ENCODE results near the gene HACD2.

Gene HACD2

GRCh38 chr3:123469323-123469995, 115.4 kb downstream of the HACD2 start:
- DNase-seq (ENCODE audit: low read depth): no peak
- TF ChIP-seq CTCF (conservative IDR thresholded peaks at IDR 0.05; ENCODE audit: low read depth, low read length): no peak
- H3K4me3 ChIP-seq (ENCODE audit: low read depth, low read length): no peak overlapping the region

DNA sequence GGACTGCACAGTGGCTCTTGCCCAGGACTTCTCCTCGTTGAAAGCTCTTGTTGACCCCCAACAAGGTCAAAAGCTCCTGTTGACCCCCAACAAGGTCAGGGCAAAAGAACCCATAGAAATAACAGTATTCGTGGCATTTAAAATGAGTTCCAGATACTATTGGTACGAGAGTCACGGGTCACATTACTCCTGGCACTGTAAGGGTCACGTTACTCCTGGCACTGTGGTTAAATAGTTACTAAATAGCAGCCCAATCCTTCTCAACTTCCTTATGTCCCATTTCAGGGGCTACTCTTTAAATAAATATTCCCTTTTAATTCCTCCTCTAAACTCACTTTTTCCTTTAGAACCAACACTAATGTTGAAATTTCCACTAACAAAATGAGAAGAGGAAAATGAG, 117.8 kb downstream of the HACD2 start:
- DNase-seq (ENCODE audit: low read depth): no peak
- no peak for TF ChIP-seq CTCF (conservative IDR thresholded peaks at IDR 0.05; ENCODE audit: low read depth, low read length)

DNA sequence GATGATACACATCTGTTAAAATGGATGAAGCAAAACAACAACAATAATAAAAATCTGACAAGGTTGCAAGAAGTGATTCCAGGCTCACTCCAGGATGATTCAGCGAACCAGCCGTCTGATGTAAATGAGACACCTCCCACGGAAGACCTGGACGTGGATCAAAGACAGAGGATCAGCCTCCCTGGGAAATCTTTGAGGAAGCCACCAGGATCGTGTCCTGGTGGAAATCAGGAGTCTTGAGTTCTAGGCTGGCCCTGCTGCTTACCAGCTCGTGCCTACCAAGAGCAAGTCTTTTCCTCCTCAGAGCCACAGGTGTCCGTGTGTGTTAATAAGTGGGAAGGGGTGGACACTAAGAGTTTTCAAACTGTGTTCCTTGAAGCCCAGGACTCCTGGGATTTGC, 120.6 kb downstream of the HACD2 start:
- no peak for DNase-seq (ENCODE audit: low read depth)
- TF ChIP-seq CTCF (conservative IDR thresholded peaks at IDR 0.05; ENCODE audit: low read depth, low read length): no peak
- H3K4me3 ChIP-seq (ENCODE audit: low read depth, low read length): no peak overlapping the region

More for the DNA sequence above, 117.8 kb downstream of the HACD2 start:
- no peak overlapping the region for H3K4me3 ChIP-seq (ENCODE audit: low read depth, low read length)

GRCh38 chr3:123459862-123460261, 125.0 kb downstream of the HACD2 start:
- H3K4me3 ChIP-seq (ENCODE audit: low read depth, low read length): no peak overlapping the region
- no peak for DNase-seq (ENCODE audit: low read depth)
- no peak for TF ChIP-seq CTCF (conservative IDR thresholded peaks at IDR 0.05; ENCODE audit: low read depth, low read length)

GRCh38 chr3:123458255-123458654, 126.6 kb downstream of the HACD2 start:
- H3K4me3 ChIP-seq (ENCODE audit: low read depth, low read length): no peak overlapping the region
- TF ChIP-seq CTCF (conservative IDR thresholded peaks at IDR 0.05; ENCODE audit: low read depth, low read length): no peak
- no peak for DNase-seq (ENCODE audit: low read depth)

DNA sequence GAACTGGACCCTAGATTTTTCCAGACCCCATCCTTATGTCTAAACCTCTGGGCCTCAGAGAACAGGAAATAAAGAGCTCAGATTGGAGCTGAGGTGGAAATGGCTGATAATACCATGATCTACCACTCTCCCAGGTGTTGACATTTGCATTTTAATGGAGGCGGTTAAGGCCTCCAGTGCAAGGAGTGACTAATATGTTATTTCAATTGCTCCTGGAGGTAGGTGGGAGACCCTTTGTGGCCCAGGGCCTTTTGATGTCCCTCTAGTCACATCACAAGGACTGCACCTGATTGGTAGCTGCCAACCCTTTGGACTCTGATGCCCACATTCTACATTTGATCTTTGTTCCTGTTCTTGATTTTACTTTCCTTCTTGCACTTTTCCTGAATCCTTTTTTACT, 127.0 kb downstream of the HACD2 start:
- TF ChIP-seq CTCF (conservative IDR thresholded peaks at IDR 0.05; ENCODE audit: low read depth, low read length): no peak
- no peak overlapping the region for H3K4me3 ChIP-seq (ENCODE audit: low read depth, low read length)
- DNase-seq (ENCODE audit: low read depth): no peak

- no peak for DNase-seq (ENCODE audit: low read depth)
- H3K4me3 ChIP-seq (ENCODE audit: low read depth, low read length): no peak overlapping the region
- no peak for TF ChIP-seq CTCF (conservative IDR thresholded peaks at IDR 0.05; ENCODE audit: low read depth, low read length)
Measured at GRCh38 chr3:123453675-123454074, 131.2 kb downstream of the HACD2 start.

All from choroid plexus epithelial cell (primary cell).